Erythroblast (primary cell): ENCODE results near the gene MAX.

Experiments used
- GATA1 ChIP-seq: IDR thresholded peaks from 2 replicates; pipeline ENCODE4 v1.6.1; 2011; ENCODE audit warnings: low read depth, mild to moderate bottlenecking, control low read depth, low read length, moderate library complexity
- POLR2A ChIP-seq: IDR thresholded peaks from 2 replicates; pipeline ENCODE4 v1.6.1; 2011; ENCODE audit warnings: mild to moderate bottlenecking, low read length

- no peak for TF ChIP-seq POLR2A
- TF ChIP-seq GATA1, result no peak
Observed at GRCh38 chr14:65033181-65033580, 69.1 kb downstream of the MAX start.
